K562 (cell line): ENCODE data around the gene VAC14. TPM values are rescaled to one million over a fixed set of nuclear protein-coding genes. Genes with fewer than 3 reads are reported as not detected.

Source experiments
- CBFA2T2 ChIP-seq: fragments of 450-650 bp; conservative IDR thresholded peaks from 2 replicates; pipeline ENCODE4 v1.6.1; 2017; ENCODE audit warnings: mild to moderate bottlenecking
- CHD2 ChIP-seq: IDR thresholded peaks from 2 replicates; pipeline ENCODE4 v1.6.1; 2011; ENCODE audit warnings: low read depth, low read length
- CXXC5 ChIP-seq: fragments of 250-450 bp; sonication (Bioruptor Pico); IDR thresholded peaks from 2 replicates; pipeline ENCODE4 v1.8.0; 2022; ENCODE audit warnings: inconsistent platforms, mild to moderate bottlenecking, moderate library complexity
- E2F8 ChIP-seq: fragments of 450-650 bp; IDR thresholded peaks from 2 replicates; pipeline ENCODE4 v1.7.1; 2018; ENCODE audit warnings: mild to moderate bottlenecking, low read depth; ENCODE audit not compliant: partially characterized antibody
- ELK1 ChIP-seq: sonication (generic); formaldehyde crosslinking; IDR thresholded peaks from 2 replicates; pipeline ENCODE4 v1.8.1; 2022; ENCODE audit warnings: missing genetic modification reagents
- ETS1 ChIP-seq: conservative IDR thresholded peaks from 2 replicates; pipeline ENCODE4 v1.6.1; 2011; ENCODE audit warnings: low read depth, mild to moderate bottlenecking, low read length; ENCODE audit not compliant: control insufficient read depth
- EWSR1 ChIP-seq: fragments of 450-650 bp; IDR thresholded peaks from 2 replicates; pipeline ENCODE4 v1.6.1; 2018; ENCODE audit warnings: borderline replicate concordance, mild to moderate bottlenecking, low read depth, moderate library complexity; ENCODE audit not compliant: partially characterized antibody
- GTF2E2 ChIP-seq: fragments of 200-800 bp; sonication (Bioruptor generic); IDR thresholded peaks from 2 replicates; pipeline ENCODE4 v1.6.1; 2016; ENCODE audit warnings: missing genetic modification characterization, missing compliant biosample characterization
- KDM4B ChIP-seq, 2 experiments: fragments of 450-650 bp in 1 of 2; sonication (generic) in 1 of 2; IDR thresholded peaks; 2 replicates each; pipeline ENCODE4 v1.6.1; 2016 to 2017; ENCODE audit warnings: borderline replicate concordance in 2 of 2, antibody characterized with exemption in 1 of 2, low read depth in 1 of 2, mild to moderate bottlenecking in 1 of 2
- LEF1 ChIP-seq: fragments of 450-650 bp; IDR thresholded peaks from 2 replicates; pipeline ENCODE4 v1.6.1; 2016; ENCODE audit warnings: mild to moderate bottlenecking
- PHF8 ChIP-seq: fragments of 200-600 bp; sonication (generic); IDR thresholded peaks from 2 replicates; pipeline ENCODE4 v1.6.1; 2012; ENCODE audit warnings: mixed run types, mild to moderate bottlenecking, inconsistent platforms, low read length, moderate library complexity, borderline replicate concordance
- POLR2AphosphoS2 ChIP-seq: IDR thresholded peaks from 2 replicates; pipeline ENCODE4 v1.6.1; 2012; ENCODE audit warnings: low read length, improper control_type of control experiment
- RB1 ChIP-seq: fragments of 450-650 bp; IDR thresholded peaks from 2 replicates; pipeline ENCODE4 v1.6.1; 2017; ENCODE audit warnings: low read depth, mild to moderate bottlenecking
- RBM14 ChIP-seq: fragments of 200-400 bp; formaldehyde crosslinking; IDR thresholded peaks from 2 replicates; pipeline ENCODE4 v1.6.1; 2018; ENCODE audit warnings: low read depth, mild to moderate bottlenecking, low read length, moderate library complexity, borderline replicate concordance; ENCODE audit not compliant: insufficient read depth
- RHOXF2B ChIP-seq: fragments of 250-450 bp; sonication (Bioruptor Pico); conservative IDR thresholded peaks from 2 replicates; pipeline ENCODE4 v1.5.1; 2021
- TBP ChIP-seq: optimal IDR thresholded peaks from 2 replicates; pipeline ENCODE3; 2011; ENCODE audit warnings: low read depth, low read length, improper control_type of control experiment
- ZBTB43 ChIP-seq: sonication (generic); formaldehyde crosslinking; IDR thresholded peaks from 2 replicates; pipeline ENCODE4 v1.8.0; 2023; ENCODE audit warnings: mild to moderate bottlenecking, missing genetic modification reagents
- ZNF282 ChIP-seq: sonication (generic); formaldehyde crosslinking; IDR thresholded peaks from 2 replicates; pipeline ENCODE4 v1.8.1; 2023; ENCODE audit warnings: missing genetic modification reagents
- ZNF584 ChIP-seq: fragments of 200-800 bp; sonication (Bioruptor generic); IDR thresholded peaks from 2 replicates; pipeline ENCODE4 v1.6.1; 2016; ENCODE audit warnings: low read depth, mild to moderate bottlenecking, missing genetic modification characterization, missing compliant biosample characterization
- ZNF740 ChIP-seq, 3 experiments: fragments of 200-800 bp in 1 of 3; sonication (Bioruptor generic) in 1 of 3; sonication (generic) in 1 of 3; formaldehyde crosslinking in 1 of 3; IDR thresholded peaks; 2 replicates each; pipeline versions ENCODE4 v1.6.1 to v1.8.0; 2016 to 2022; ENCODE audit warnings: mild to moderate bottlenecking in 2 of 3, missing compliant biosample characterization in 2 of 3, missing genetic modification characterization in 2 of 3, missing genetic modification reagents in 1 of 3
- polyA plus RNA-seq, 8 experiments: library from polyadenylated mRNA; depleted of rRNA in 4 of 8; stranded (reverse) in 5 of 8; unstranded in 3 of 8; fragments of >200 nt; fragmentation: Nextera tagmentation in 2 of 8; fragmentation: Illumina TruSeq in 1 of 8; extraction: Ambion mirVana in 2 of 8; extraction: Trizol in 1 of 8; gene quantifications; 2 replicates each; pipeline versions ENCODE4 v1.2.1 to v1.2.3, GENCODE V29; 2011 to 2014; ENCODE audit warnings: inconsistent platforms in 1 of 8, missing spikeins in 1 of 8
- total RNA-seq, 7 experiments: library from RNA; depleted of rRNA in 6 of 7; stranded (reverse); fragments of >200 nt in 6 of 7; fragmentation: Illumina TruSeq in 2 of 7; extraction: Trizol in 2 of 7; gene quantifications; 2 replicates each; pipeline versions ENCODE4 v1.2.1 to v1.2.3, GENCODE V29; 2011 to 2021; ENCODE audit warnings: low replicate concordance in 1 of 7

VAC14 gene
- total and polyA plus RNA-seq, 9 of the 15 experiments (the other 6 are each of a cell fraction or from before 2014, with no cell fraction given), result 1.3 to 41.6 (median 26.6) TPM

GRCh38 chr16:70800781-70801480, at the start of gene VAC14 (continued):
- peak; percentile 94 for TF ChIP-seq ETS1
- no peak for TF ChIP-seq ZNF584
- peak; percentile 87; the same call in 1 of the 2 replicates for TF ChIP-seq PHF8
- TF ChIP-seq ZNF740 (CRISPR knock-in tag; IDR thresholded peaks at IDR 0.05), result no peak
- TF ChIP-seq ZNF740 (tag; IDR thresholded peaks at IDR 0.05), result no peak
- TF ChIP-seq ELK1, result no peak
- no peak; the same call in 1 of the 2 replicates for TF ChIP-seq GTF2E2 (tag)
- TF ChIP-seq RBM14, result no peak
- TF ChIP-seq KDM4B (IDR thresholded peaks at IDR 0.05; ENCODE audit: borderline replicate concordance in 2 of 2, low read depth in 1 of 2), result peak in 1 of 2 experiments; percentile 42; a peak in 1 of 4 replicates
- TF ChIP-seq EWSR1, result no peak
- TF ChIP-seq RB1, result peak; percentile 80
- peak; percentile 72 for TF ChIP-seq CBFA2T2
- TF ChIP-seq LEF1, result no peak
- TF ChIP-seq TBP, result peak; percentile 90
- no peak for TF ChIP-seq ZNF282 (CRISPR knock-in tag)
- peak; percentile 72 for TF ChIP-seq E2F8
- TF ChIP-seq CHD2, result peak; percentile 75
- TF ChIP-seq RHOXF2B (CRISPR knock-in tag), result no peak
- TF ChIP-seq ZBTB43, result no peak
- TF ChIP-seq CXXC5 (CRISPR knock-in tag), result peak; percentile 83
- no peak for TF ChIP-seq POLR2AphosphoS2
